ENCODE data around the gene CD55.

- no peak for TF ChIP-seq CTCF (IDR thresholded peaks at IDR 0.05)
- no peak for TF ChIP-seq POLR2AphosphoS5 (IDR thresholded peaks at IDR 0.05)
Observed at GRCh38 chr1:207397525-207397926, 76.0 kb downstream of the CD55 start.

Measured in suprapubic skin (tissue), 3 donors.